Esophagus squamous epithelium (tissue), 4 donors: ENCODE results near the gene NOM1.

Source experiments
- CTCF ChIP-seq, 6 experiments: fragments of 450-650 bp in 4 of 6; fragments of 200-600 bp in 2 of 6; sonication (generic) in 2 of 6; IDR thresholded peaks; one replicate each; pipeline ENCODE4 v1.5.1; 2016 to 2019; ENCODE audit warnings: antibody characterized with exemption in 6 of 6, mild to moderate bottlenecking in 4 of 6, moderate library complexity in 4 of 6
- POLR2A ChIP-seq, 4 donors: fragments of 450-650 bp; IDR thresholded peaks; one replicate each; pipeline ENCODE4 v1.6.1; 2017; ENCODE audit warnings: antibody characterized with exemption in 4 of 4, mild to moderate bottlenecking in 4 of 4, moderate library complexity in 3 of 4

GRCh38 chr7:156979007-156979606 is 29.6 kb downstream of the NOM1 start:
- TF ChIP-seq CTCF (IDR thresholded peaks at IDR 0.05) (no peak), POLR2A (IDR thresholded peaks at IDR 0.05) (no peak)
